ENCODE measurements around the gene DOCK4.

GRCh38 chr7:112176241-112176640 is 30.0 kb downstream of the DOCK4 start:
- TF ChIP-seq MXD4 (CRISPR knock-in tag; IDR thresholded peaks at IDR 0.05; ENCODE audit: borderline replicate concordance) (no peak), CTCF (IDR thresholded peaks at IDR 0.05) (no peak), RORB (CRISPR knock-in tag; IDR thresholded peaks at IDR 0.05) (no peak), AFF4 (CRISPR knock-in tag; IDR thresholded peaks at IDR 0.05; ENCODE audit: borderline replicate concordance) (no peak)
